GM23248 (cell line): Measurements from ENCODE around the gene IL4R. TPM values are rescaled to one million over a fixed set of nuclear protein-coding genes. Genes with fewer than 3 reads are reported as not detected.

ENCODE experiments used
- DNase-seq: peaks from one replicate; pipeline ENCODE4 v3.0.0-alpha.2; 2015
- H2AFZ ChIP-seq: fragments of 200-600 bp; sonication (generic); 2 replicates; pipeline ENCODE4 v1.6.1; 2016; ENCODE audit warnings: antibody characterized with exemption
- H3F3A ChIP-seq: fragments of 200-600 bp; sonication (generic); 2 replicates; pipeline ENCODE4 v1.6.1; 2016; ENCODE audit warnings: mild to moderate bottlenecking, antibody characterized with exemption, mixed run types; ENCODE audit not compliant: insufficient read depth
- H3K27ac ChIP-seq: fragments of 200-600 bp; sonication (generic); 2 replicates; pipeline ENCODE4 v1.5.1; 2016; ENCODE audit warnings: mild to moderate bottlenecking
- H3K27me3 ChIP-seq: fragments of 200-600 bp; sonication (generic); replicated peaks from 2 replicates; pipeline ENCODE4 v1.6.1; 2016; ENCODE audit warnings: mild to moderate bottlenecking; ENCODE audit not compliant: insufficient read depth
- H3K36me3 ChIP-seq: fragments of 200-600 bp; sonication (generic); 2 replicates; pipeline ENCODE4 v1.6.1; 2016; ENCODE audit warnings: low read depth, mild to moderate bottlenecking
- H3K4me1 ChIP-seq: fragments of 200-600 bp; sonication (generic); 2 replicates; pipeline ENCODE4 v1.6.1; 2016; ENCODE audit warnings: mild to moderate bottlenecking; ENCODE audit not compliant: insufficient read depth
- H3K4me2 ChIP-seq: fragments of 200-600 bp; sonication (generic); one replicate; pipeline ENCODE4 v1.6.1; 2016; ENCODE audit warnings: mild to moderate bottlenecking; ENCODE audit not compliant: unreplicated experiment
- H3K4me3 ChIP-seq: fragments of 200-600 bp; sonication (generic); 2 replicates; pipeline ENCODE4 v1.5.1; 2016; ENCODE audit warnings: mild to moderate bottlenecking
- H3K79me2 ChIP-seq: fragments of 200-600 bp; sonication (generic); 2 replicates; pipeline ENCODE4 v1.6.1; 2016; ENCODE audit warnings: mild to moderate bottlenecking; ENCODE audit not compliant: insufficient read depth
- H3K9ac ChIP-seq: fragments of 200-600 bp; sonication (generic); 2 replicates; pipeline ENCODE4 v1.6.1; 2016; ENCODE audit warnings: mild to moderate bottlenecking
- H3K9me2 ChIP-seq: fragments of 200-600 bp; sonication (generic); 2 replicates; pipeline ENCODE4 v1.6.1; 2016; ENCODE audit warnings: mixed run types, mild to moderate bottlenecking, moderate library complexity; ENCODE audit not compliant: insufficient read depth
- H3K9me3 ChIP-seq: fragments of 200-600 bp; sonication (generic); one replicate; pipeline ENCODE4 v1.6.1; 2017; ENCODE audit warnings: low read depth
- H4K20me1 ChIP-seq: fragments of 200-600 bp; sonication (generic); 2 replicates; pipeline ENCODE4 v1.6.0; 2016; ENCODE audit not compliant: insufficient read depth
- EZH2 ChIP-seq: fragments of 200-600 bp; sonication (generic); IDR thresholded peaks from 2 replicates; pipeline ENCODE4 v1.6.1; 2018; ENCODE audit warnings: antibody characterized with exemption, mild to moderate bottlenecking; ENCODE audit not compliant: insufficient read depth, poor library complexity, severe bottlenecking
- EZH2phosphoT487 ChIP-seq: fragments of 200-600 bp; sonication (generic); IDR thresholded peaks from 2 replicates; pipeline ENCODE4 v1.6.1; 2018; ENCODE audit warnings: antibody characterized with exemption, moderate library complexity, mild to moderate bottlenecking, low read depth; ENCODE audit not compliant: insufficient read depth
- WGBS, 2 experiments: methylation state at CpG; one replicate each; pipeline ENCODE4 v1.1.6; 2015 to 2017; ENCODE audit warnings: low lambda C conversion rate in 2 of 2, low coverage in 1 of 2; ENCODE audit errors: missing lambda C conversion rate in 2 of 2; 5-methylcytosine and 5-hydroxymethylcytosine counted together
- in situ Hi-C: fragments of 300-500 bp; cut with MboI; formaldehyde crosslinking; loops from 2 replicates; pipeline ENCODE4 v1.15.0; 2020
- polyA plus RNA-seq: library from polyadenylated mRNA; unstranded; fragments of >200 nt; fragmentation: Nextera tagmentation; extraction: Ambion mirVana; gene quantifications from 2 replicates; pipeline ENCODE4 v1.2.1, GENCODE V29; 2016
- total RNA-seq: library from RNA; depleted of rRNA; stranded (reverse); fragments of >200 nt; shearing (Covaris generic); gene quantifications from 2 replicates; pipeline ENCODE4 v1.2.3, GENCODE V29; 2014

The IL4R gene
- total and polyA plus RNA-seq, 2 experiments from 2014 or later = 11.7 to 17.7 TPM

GRCh38 chr16:27387724-27388123 lies 74.0 kb downstream of the IL4R start:
- H2AFZ ChIP-seq = no peak overlapping the region
- H3K27ac ChIP-seq = no peak overlapping the region
- H3K79me2 ChIP-seq = no peaks in the 10 kb centered on the region
- no peaks in the 10 kb centered on the region for H3F3A ChIP-seq
- 76 to 82% methylated on average over 1 of the region's 1 CpG for WGBS, 2 experiments
- no peaks in the 10 kb centered on the region for H3K36me3 ChIP-seq
- H3K4me1 ChIP-seq = no peaks in the 10 kb centered on the region
- no peaks in the 10 kb centered on the region; the same call in 1 of the 2 replicates for H3K27me3 ChIP-seq
- in situ Hi-C loops = no loop called here
- H3K9me2 ChIP-seq = no peaks in the 10 kb centered on the region
- no peaks in the 10 kb centered on the region for H3K9me3 ChIP-seq
- peak; percentile 33 for DNase-seq
- H3K4me2 ChIP-seq = no peak overlapping the region
- H4K20me1 ChIP-seq = no peaks in the 10 kb centered on the region
- TF ChIP-seq EZH2 = no peak
- no peak for TF ChIP-seq EZH2phosphoT487
- H3K9ac ChIP-seq = no peak overlapping the region
- H3K4me3 ChIP-seq = no peak overlapping the region

- TF ChIP-seq EZH2phosphoT487 = no peak
- TF ChIP-seq EZH2 = no peak
- H2AFZ ChIP-seq = no peak overlapping the region
- in situ Hi-C loops = no loop called here
Measured at GRCh38 chr16:27389272-27389961, 75.6 kb downstream of the IL4R start.

GRCh38 chr16:27390151-27390550 lies 76.4 kb downstream of the IL4R start:
- in situ Hi-C loops = no loop called here
- Histone ChIP-seq H3K27me3 (no peaks in the 10 kb centered on the region; the same call in 1 of the 2 replicates), H3K27ac (no peak overlapping the region), H3K9ac (no peak overlapping the region), H3K4me3 (no peak overlapping the region), H3K4me2 (no peak overlapping the region), H3F3A (no peaks in the 10 kb centered on the region), H3K4me1 (no peaks in the 10 kb centered on the region), H3K9me3 (no peaks in the 10 kb centered on the region), H3K36me3 (no peaks in the 10 kb centered on the region), H4K20me1 (no peaks in the 10 kb centered on the region), H3K9me2 (no peaks in the 10 kb centered on the region), H3K79me2 (no peaks in the 10 kb centered on the region), H2AFZ (no peak overlapping the region)
- no peak for TF ChIP-seq EZH2
- no peak for TF ChIP-seq EZH2phosphoT487
- no peak for DNase-seq

More at GRCh38 chr16:27389272-27389961, 75.6 kb downstream of the IL4R start:
- no peaks in the 10 kb centered on the region for H3K79me2 ChIP-seq
- no peak overlapping the region for H3K4me2 ChIP-seq
- H3F3A ChIP-seq = no peaks in the 10 kb centered on the region
- H3K9me3 ChIP-seq = no peaks in the 10 kb centered on the region
- H3K27ac ChIP-seq = no peak overlapping the region
- H3K36me3 ChIP-seq = no peaks in the 10 kb centered on the region
- no peaks in the 10 kb centered on the region for H3K4me1 ChIP-seq
- no peaks in the 10 kb centered on the region; the same call in 1 of the 2 replicates for H3K27me3 ChIP-seq
- WGBS, 2 experiments = 50 to 57% methylated on average over 8 of the region's 8 CpGs
- H3K9ac ChIP-seq = no peak overlapping the region
- no peaks in the 10 kb centered on the region for H3K9me2 ChIP-seq
- H3K4me3 ChIP-seq = no peak overlapping the region
- no peaks in the 10 kb centered on the region for H4K20me1 ChIP-seq
- no peak for DNase-seq

- DNase-seq = no peak
- H4K20me1 ChIP-seq = no peaks in the 10 kb centered on the region
- no peaks in the 10 kb centered on the region for H3K9me2 ChIP-seq
- in situ Hi-C loops = no loop called here
- no peaks in the 10 kb centered on the region for H3F3A ChIP-seq
- H3K36me3 ChIP-seq = no peaks in the 10 kb centered on the region
- no peaks in the 10 kb centered on the region for H3K9me3 ChIP-seq
- H3K4me1 ChIP-seq = no peaks in the 10 kb centered on the region
- H3K79me2 ChIP-seq = no peaks in the 10 kb centered on the region
- no peak overlapping the region for H2AFZ ChIP-seq
- H3K4me3 ChIP-seq = no peak overlapping the region
- H3K4me2 ChIP-seq = no peak overlapping the region
- no peak overlapping the region for H3K27ac ChIP-seq
- H3K9ac ChIP-seq = no peak overlapping the region
- 47 to 57% methylated on average over 1 of the region's 1 CpG for WGBS, 2 experiments
- TF ChIP-seq EZH2phosphoT487 (no peak), EZH2 (no peak)
- H3K27me3 ChIP-seq = no peaks in the 10 kb centered on the region; the same call in 1 of the 2 replicates
Measured at GRCh38 chr16:27392671-27393070, 78.9 kb downstream of the IL4R start.
